BJ (cell line): ENCODE measurements around the gene ZDHHC8. TPM values are rescaled to one million over a fixed set of nuclear protein-coding genes. Genes with fewer than 3 reads are reported as not detected.

ENCODE experiments used
- CTCF ChIA-PET: fragments of 350-600 bp; formaldehyde crosslinking; extraction: SDS; loops from one replicate; lab custom pipeline; 2021; ENCODE audit warnings: antibody characterized with exemption, inconsistent platforms; lab: Yijun Ruan, JAX
- POLR2A ChIA-PET: fragments of 300-600 bp; sonication (Branson Sonifier 250); formaldehyde crosslinking; extraction: SDS; loops from one replicate; lab custom pipeline; 2021; ENCODE audit warnings: antibody characterized with exemption; lab: Charles Lee
- DNase-seq: peaks from one replicate; pipeline ENCODE4 v3.0.0-alpha.2; 2011; ENCODE audit warnings: low read depth
- H3K27me3 ChIP-seq: 2 replicates; pipeline ENCODE4 v1.6.0; 2011; ENCODE audit warnings: low read length; ENCODE audit not compliant: control insufficient read depth, insufficient read depth
- H3K36me3 ChIP-seq: 2 replicates; pipeline ENCODE4 v1.5.1; 2011; ENCODE audit warnings: low read length; ENCODE audit not compliant: control insufficient read depth, insufficient read depth
- H3K4me3 ChIP-seq: 2 replicates; pipeline ENCODE4 v1.5.1; 2011; ENCODE audit warnings: low read depth, mild to moderate bottlenecking, control low read depth, low read length
- CTCF ChIP-seq: IDR thresholded peaks from 2 replicates; pipeline ENCODE4 v1.5.1; 2011; ENCODE audit warnings: low read depth, mild to moderate bottlenecking, control low read depth, inconsistent platforms, low read length, moderate library complexity; ENCODE audit not compliant: insufficient read depth
- polyA plus RNA-seq: library from polyadenylated mRNA; depleted of rRNA; stranded (reverse); fragments of >200 nt; gene quantifications from 2 replicates; pipeline ENCODE4 v1.2.3, GENCODE V29; 2011

Gene ZDHHC8
- polyA plus RNA-seq, 1 experiment, result 32.2 TPM

- Histone ChIP-seq H3K4me3 (no peak overlapping the region), H3K27me3 (peaks cover 3% of the 10 kb centered on the region), H3K36me3 (no peaks in the 10 kb centered on the region)
- ChIA-PET CTCF (interaction anchor here (1.0 kb wide), 1 partner anchor 22 kb away, joined by 3 read pairs; no protein-coding TSS in a partner anchor), POLR2A (no interaction called here)
- TF ChIP-seq CTCF, result no peak
- no peak for DNase-seq
Observed at GRCh38 chr22:20178075-20178914, 46.7 kb downstream of the ZDHHC8 start.

- ChIA-PET POLR2A (no interaction called here), CTCF (interaction anchor here (1.0 kb wide), 1 partner anchor 21 kb away, joined by 3 read pairs; no protein-coding TSS in a partner anchor)
- no peak for DNase-seq
- H3K27me3 ChIP-seq, result peaks cover 3% of the 10 kb centered on the region
- H3K4me3 ChIP-seq, result no peak overlapping the region
- no peak for TF ChIP-seq CTCF
- no peaks in the 10 kb centered on the region for H3K36me3 ChIP-seq
Observed at GRCh38 chr22:20178915-20179227, 47.3 kb downstream of the ZDHHC8 start.

DNA sequence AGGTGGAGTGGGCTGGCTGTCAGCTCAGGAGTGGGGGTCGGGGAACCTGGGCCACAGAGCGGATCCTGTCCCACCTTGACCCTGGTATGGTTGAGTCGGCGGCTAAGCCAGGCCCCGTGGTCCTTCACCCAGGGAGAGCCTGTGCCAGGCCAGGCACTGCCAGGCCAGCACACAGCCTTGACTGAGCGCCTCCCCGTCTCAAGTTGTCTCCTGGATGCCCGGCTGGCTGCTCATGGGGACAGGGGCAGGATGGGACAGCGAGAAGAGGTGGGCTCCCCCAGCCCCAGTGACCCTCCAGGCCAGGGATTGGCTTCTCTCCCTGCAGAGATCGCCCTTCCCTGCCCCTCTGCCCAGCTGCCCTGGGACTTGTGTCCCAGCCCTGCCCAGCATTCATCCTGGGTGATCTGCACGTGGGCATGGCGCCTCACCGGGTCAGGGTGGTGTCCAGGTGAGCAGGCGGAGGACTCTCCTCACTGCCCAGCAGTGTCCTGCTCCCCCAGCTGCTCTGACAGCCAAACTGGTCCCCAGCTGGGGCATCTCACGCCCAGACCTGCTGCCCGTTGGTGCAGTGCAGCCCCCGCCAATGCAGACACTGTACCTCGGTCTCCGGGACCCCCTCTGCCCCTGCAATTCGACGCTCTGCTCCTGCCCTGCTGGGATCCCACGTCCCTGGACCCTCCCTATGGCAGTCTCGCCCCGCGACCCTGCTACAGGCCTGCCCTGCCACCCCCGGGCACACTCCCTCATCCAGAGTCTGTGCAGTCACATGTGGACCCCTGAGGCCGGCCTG is 48.0 kb downstream of the ZDHHC8 start:
- no peak for DNase-seq
- ChIA-PET POLR2A (no interaction called here), CTCF (no interaction called here)
- Histone ChIP-seq H3K27me3 (peaks cover 3% of the 10 kb centered on the region), H3K36me3 (no peaks in the 10 kb centered on the region), H3K4me3 (no peak overlapping the region)
- TF ChIP-seq CTCF, result no peak

- ChIA-PET CTCF (no interaction called here), POLR2A (no interaction called here)
- DNase-seq, result no peak
- H3K27me3 ChIP-seq, result peaks cover 3% of the 10 kb centered on the region
- no peak overlapping the region for H3K4me3 ChIP-seq
- peak; percentile 39 for TF ChIP-seq CTCF
- no peaks in the 10 kb centered on the region for H3K36me3 ChIP-seq
Observed at GRCh38 chr22:20180245-20180630, 48.6 kb downstream of the ZDHHC8 start.

DNA sequence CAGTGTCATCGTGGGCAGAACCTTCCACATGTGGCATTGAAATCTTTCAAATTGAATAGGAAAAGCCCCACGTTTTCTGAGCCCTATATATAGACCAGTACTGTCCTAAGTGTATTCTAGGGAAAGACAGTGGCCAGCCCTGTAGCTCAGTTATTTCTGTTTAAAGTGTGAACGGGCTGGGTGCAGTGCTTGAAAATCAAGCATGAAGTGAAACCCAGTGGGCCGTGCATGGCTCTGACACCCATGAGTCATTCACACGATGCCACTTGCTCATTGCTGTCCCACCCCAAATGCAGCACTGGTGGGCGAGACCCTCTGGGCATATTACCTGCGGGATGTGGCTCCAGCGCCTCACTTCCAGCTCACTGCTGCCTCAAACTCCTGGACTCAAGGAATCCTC is 49.0 kb downstream of the ZDHHC8 start:
- no peaks in the 10 kb centered on the region for H3K36me3 ChIP-seq
- no peak overlapping the region for H3K4me3 ChIP-seq
- TF ChIP-seq CTCF, result no peak
- ChIA-PET POLR2A (no interaction called here), CTCF (no interaction called here)
- no peak for DNase-seq
- H3K27me3 ChIP-seq, result peaks cover 3% of the 10 kb centered on the region
